HG02642 (cell line): ENCODE data around the gene ADRM1.

Experiments used
- ATAC-seq: cut with Tn5 transposase; IDR thresholded peaks from one replicate; pipeline ENCODE4 v1.9.1; 2021; ENCODE audit warnings: mild to moderate bottlenecking; ENCODE audit not compliant: unreplicated experiment, poor library complexity

The ADRM1 gene

GRCh38 chr20:62321975-62322374, 19.2 kb downstream of the ADRM1 start:
- ATAC-seq: no peak

GRCh38 chr20:62322492-62323041, 19.8 kb downstream of the ADRM1 start:
- no peak for ATAC-seq

GRCh38 chr20:62323146-62323979, 20.6 kb downstream of the ADRM1 start:
- no peak for ATAC-seq

GRCh38 chr20:62323980-62324906, 21.4 kb downstream of the ADRM1 start:
- no peak for ATAC-seq

GRCh38 chr20:62325172-62325905, 22.5 kb downstream of the ADRM1 start:
- no peak for ATAC-seq

GRCh38 chr20:62326559-62326958, 23.8 kb downstream of the ADRM1 start:
- ATAC-seq: no peak

- ATAC-seq: no peak
These were observed 24.3 kb downstream of the ADRM1 start for GRCh38 chr20:62326959-62327725.

- no peak for ATAC-seq
These were observed 25.1 kb downstream of the ADRM1 start for GRCh38 chr20:62327726-62328495.

- ATAC-seq: no peak
These were observed 26.0 kb downstream of the ADRM1 start for GRCh38 chr20:62328684-62329388.

GRCh38 chr20:62329389-62330377, 26.9 kb downstream of the ADRM1 start:
- no peak for ATAC-seq

- ATAC-seq: no peak
These were observed 27.9 kb downstream of the ADRM1 start for GRCh38 chr20:62330576-62331317.

- no peak for ATAC-seq
These were observed 28.6 kb downstream of the ADRM1 start for GRCh38 chr20:62331347-62331746.

- ATAC-seq: no peak
These were observed 29.6 kb downstream of the ADRM1 start for GRCh38 chr20:62332421-62332820.

- ATAC-seq: no peak
These were observed 30.4 kb downstream of the ADRM1 start for GRCh38 chr20:62332989-62333819.

GRCh38 chr20:62333820-62334595, 31.2 kb downstream of the ADRM1 start:
- no peak for ATAC-seq
